Neural cell (in vitro differentiated cells): ENCODE data around the gene RUNX1. TPM values are rescaled to one million over a fixed set of nuclear protein-coding genes. Genes with fewer than 3 reads are reported as not detected.

Experiments used
- H2AFZ ChIP-seq: fragments of 200-600, 300-800 bp; sonication (generic), shearing (Covaris generic); 2 replicates; pipeline ENCODE4 v1.6.0; 2014; ENCODE audit warnings: low read depth, mild to moderate bottlenecking, antibody characterized with exemption, low read length, moderate library complexity
- H3F3A ChIP-seq: fragments of 200-600 bp; shearing (Covaris generic); 2 replicates; pipeline ENCODE4 v1.6.1; 2016; ENCODE audit warnings: mild to moderate bottlenecking, moderate library complexity, mixed read lengths, antibody characterized with exemption, low read length; ENCODE audit not compliant: insufficient read depth, poor library complexity, severe bottlenecking
- H3K27ac ChIP-seq: fragments of 200-600, 300-800 bp; sonication (generic), shearing (Covaris generic); 2 replicates; pipeline ENCODE4 v1.5.1; 2014; ENCODE audit warnings: mild to moderate bottlenecking, low read length, moderate library complexity
- H3K27me3 ChIP-seq: fragments of 300-800, 200-600 bp; sonication (generic), shearing (Covaris generic); 2 replicates; pipeline ENCODE4 v1.6.0; 2014; ENCODE audit warnings: mild to moderate bottlenecking, low read depth, low read length, moderate library complexity; ENCODE audit not compliant: insufficient read depth
- H3K36me3 ChIP-seq: fragments of 300-800, 200-600 bp; sonication (generic), shearing (Covaris generic); 2 replicates; pipeline ENCODE4 v1.5.1; 2014; ENCODE audit warnings: mild to moderate bottlenecking, antibody characterized with exemption, low read length, moderate library complexity; ENCODE audit not compliant: insufficient read depth
- H3K4me2 ChIP-seq: fragments of 300-800, 200-600 bp; sonication (generic), shearing (Covaris generic); 2 replicates; pipeline ENCODE4 v1.6.0; 2014; ENCODE audit warnings: mild to moderate bottlenecking, low read length
- H3K4me3 ChIP-seq: fragments of 300-800, 200-600 bp; sonication (generic), shearing (Covaris generic); 2 replicates; pipeline ENCODE4 v1.5.1; 2014; ENCODE audit warnings: mild to moderate bottlenecking, low read length, moderate library complexity
- H3K79me2 ChIP-seq: fragments of 200-600 bp; shearing (Covaris generic); replicated peaks from 2 replicates; pipeline ENCODE4 v1.6.0; 2014; ENCODE audit warnings: mild to moderate bottlenecking, low read length, moderate library complexity; ENCODE audit not compliant: insufficient read depth
- H3K9ac ChIP-seq: fragments of 300-800, 200-600 bp; sonication (generic), shearing (Covaris generic); 2 replicates; pipeline ENCODE4 v1.6.1; 2016; ENCODE audit warnings: mild to moderate bottlenecking, low read length, mixed read lengths
- H3K9me2 ChIP-seq: fragments of 200-600 bp; shearing (Covaris generic); 2 replicates; pipeline ENCODE4 v1.6.1; 2016; ENCODE audit warnings: mild to moderate bottlenecking, low read length, mixed read lengths; ENCODE audit not compliant: insufficient read depth
- H3K9me3 ChIP-seq: fragments of 200-600, 300-800 bp; sonication (generic), shearing (Covaris generic); 2 replicates; pipeline ENCODE4 v1.6.1; 2016; ENCODE audit warnings: mild to moderate bottlenecking, mixed run types, low read length, moderate library complexity, mixed read lengths
- H4K20me1 ChIP-seq: fragments of 200-600 bp; shearing (Covaris generic); 2 replicates; pipeline ENCODE4 v1.6.1; 2016; ENCODE audit warnings: mild to moderate bottlenecking, mixed run types; ENCODE audit not compliant: insufficient read depth
- CTCF ChIP-seq: fragments of 450-650 bp; IDR thresholded peaks from 2 replicates; pipeline ENCODE4 v1.5.1; 2014; ENCODE audit warnings: antibody characterized with exemption, mild to moderate bottlenecking, moderate library complexity; ENCODE audit not compliant: poor library complexity, severe bottlenecking
- EP300 ChIP-seq: fragments of 450-650 bp; conservative IDR thresholded peaks from 2 replicates; pipeline ENCODE4 v1.6.1; 2014; ENCODE audit warnings: antibody characterized with exemption, mild to moderate bottlenecking, moderate library complexity; ENCODE audit not compliant: poor library complexity, severe bottlenecking
- EZH2 ChIP-seq: fragments of 200-600, 300-800 bp; shearing (Covaris generic), sonication (generic); IDR thresholded peaks from 2 replicates; pipeline ENCODE4 v1.6.1; 2014; ENCODE audit warnings: antibody characterized with exemption, low read length, borderline replicate concordance, mild to moderate bottlenecking; ENCODE audit not compliant: insufficient read depth, poor library complexity, severe bottlenecking
- MXI1 ChIP-seq: fragments of 450-650 bp; conservative IDR thresholded peaks from 2 replicates; pipeline ENCODE4 v1.6.1; 2014; ENCODE audit warnings: antibody characterized with exemption, mild to moderate bottlenecking; ENCODE audit not compliant: poor library complexity, severe bottlenecking
- POLR2AphosphoS5 ChIP-seq: IDR thresholded peaks from 2 replicates; pipeline ENCODE4 v1.6.1; 2012
- RAD21 ChIP-seq: fragments of 450-650 bp; conservative IDR thresholded peaks from 2 replicates; pipeline ENCODE4 v1.6.1; 2014; ENCODE audit warnings: antibody characterized with exemption, mild to moderate bottlenecking, moderate library complexity
- SMC3 ChIP-seq: fragments of 450-650 bp; conservative IDR thresholded peaks from 2 replicates; pipeline ENCODE4 v1.6.1; 2014; ENCODE audit warnings: antibody characterized with exemption, mild to moderate bottlenecking, moderate library complexity; ENCODE audit not compliant: poor library complexity
- TAF1 ChIP-seq: IDR thresholded peaks from 2 replicates; pipeline ENCODE4 v1.6.1; 2012; ENCODE audit warnings: low read depth
- polyA plus RNA-seq: library from polyadenylated mRNA; depleted of rRNA; stranded (reverse); fragments of >200 nt; gene quantifications from 2 replicates; pipeline ENCODE4 v1.2.3, GENCODE V29; 2014
- TF ChIP-seq, protein P1 (sequence below): IDR thresholded peaks from 2 replicates; pipeline ENCODE4 v1.6.1; 2012; ENCODE audit warnings: borderline replicate concordance

RUNX1 gene
- polyA plus RNA-seq, 1 donor from 2014 or later = not detected

- no peaks in the 10 kb centered on the region for H3K36me3 ChIP-seq
- H3K79me2 ChIP-seq = no peaks in the 10 kb centered on the region
- no peaks in the 10 kb centered on the region for H3K9me2 ChIP-seq
- no peaks in the 10 kb centered on the region for H4K20me1 ChIP-seq
- H3K9ac ChIP-seq = no peak overlapping the region
- H3K27ac ChIP-seq = no peak overlapping the region
- H3K27me3 ChIP-seq = no peaks in the 10 kb centered on the region
- H3K4me2 ChIP-seq = no peak overlapping the region
- no peak overlapping the region for H2AFZ ChIP-seq
- H3F3A ChIP-seq = no peaks in the 10 kb centered on the region
- no peak overlapping the region for H3K4me3 ChIP-seq
- TF ChIP-seq TAF1 (no peak), MXI1 (no peak), POLR2AphosphoS5 (no peak), EP300 (no peak), EZH2 (no peak), CTCF (no peak), SMC3 (no peak), RAD21 (no peak)
- TF ChIP-seq, protein P1, sequence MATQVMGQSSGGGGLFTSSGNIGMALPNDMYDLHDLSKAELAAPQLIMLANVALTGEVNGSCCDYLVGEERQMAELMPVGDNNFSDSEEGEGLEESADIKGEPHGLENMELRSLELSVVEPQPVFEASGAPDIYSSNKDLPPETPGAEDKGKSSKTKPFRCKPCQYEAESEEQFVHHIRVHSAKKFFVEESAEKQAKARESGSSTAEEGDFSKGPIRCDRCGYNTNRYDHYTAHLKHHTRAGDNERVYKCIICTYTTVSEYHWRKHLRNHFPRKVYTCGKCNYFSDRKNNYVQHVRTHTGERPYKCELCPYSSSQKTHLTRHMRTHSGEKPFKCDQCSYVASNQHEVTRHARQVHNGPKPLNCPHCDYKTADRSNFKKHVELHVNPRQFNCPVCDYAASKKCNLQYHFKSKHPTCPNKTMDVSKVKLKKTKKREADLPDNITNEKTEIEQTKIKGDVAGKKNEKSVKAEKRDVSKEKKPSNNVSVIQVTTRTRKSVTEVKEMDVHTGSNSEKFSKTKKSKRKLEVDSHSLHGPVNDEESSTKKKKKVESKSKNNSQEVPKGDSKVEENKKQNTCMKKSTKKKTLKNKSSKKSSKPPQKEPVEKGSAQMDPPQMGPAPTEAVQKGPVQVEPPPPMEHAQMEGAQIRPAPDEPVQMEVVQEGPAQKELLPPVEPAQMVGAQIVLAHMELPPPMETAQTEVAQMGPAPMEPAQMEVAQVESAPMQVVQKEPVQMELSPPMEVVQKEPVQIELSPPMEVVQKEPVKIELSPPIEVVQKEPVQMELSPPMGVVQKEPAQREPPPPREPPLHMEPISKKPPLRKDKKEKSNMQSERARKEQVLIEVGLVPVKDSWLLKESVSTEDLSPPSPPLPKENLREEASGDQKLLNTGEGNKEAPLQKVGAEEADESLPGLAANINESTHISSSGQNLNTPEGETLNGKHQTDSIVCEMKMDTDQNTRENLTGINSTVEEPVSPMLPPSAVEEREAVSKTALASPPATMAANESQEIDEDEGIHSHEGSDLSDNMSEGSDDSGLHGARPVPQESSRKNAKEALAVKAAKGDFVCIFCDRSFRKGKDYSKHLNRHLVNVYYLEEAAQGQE = no peak
- H3K9me3 ChIP-seq = no peaks in the 10 kb centered on the region
Observed at GRCh38 chr21:35034203-35034926, 14.7 kb downstream of the RUNX1 start.

GRCh38 chr21:35032474-35033263 lies 16.4 kb downstream of the RUNX1 start:
- Histone ChIP-seq H3K27me3 (peaks cover 5% of the 10 kb centered on the region), H3K9me2 (no peaks in the 10 kb centered on the region), H3K27ac (no peak overlapping the region), H3F3A (no peaks in the 10 kb centered on the region), H3K9me3 (no peaks in the 10 kb centered on the region), H3K9ac (no peak overlapping the region), H2AFZ (no peak overlapping the region), H3K4me2 (no peak overlapping the region), H3K36me3 (no peaks in the 10 kb centered on the region), H3K4me3 (no peak overlapping the region), H3K79me2 (no peaks in the 10 kb centered on the region), H4K20me1 (no peaks in the 10 kb centered on the region)
- TF ChIP-seq MXI1 (no peak), EP300 (no peak), EZH2 (no peak), POLR2AphosphoS5 (no peak), RAD21 (no peak)
- TF ChIP-seq, protein P1 = no peak
